AG09319 (cell line): ENCODE data around the gene GDPGP1.

Experiments
- DNase-seq: peaks from one replicate; pipeline ENCODE4 v3.0.0-alpha.2; 2010; ENCODE audit warnings: low read depth; ENCODE audit errors: extremely low read depth
- CTCF ChIP-seq: IDR thresholded peaks from 2 replicates; pipeline ENCODE4 v1.5.1; 2011; ENCODE audit warnings: low read depth, mild to moderate bottlenecking, inconsistent platforms, low read length, moderate library complexity

GDPGP1 gene

GRCh38 chr15:90207252-90207651 lies 26.8 kb upstream of the GDPGP1 start:
- no peak for DNase-seq
- TF ChIP-seq CTCF, result no peak

- DNase-seq, result no peak
- TF ChIP-seq CTCF, result no peak
Observed at GRCh38 chr15:90208356-90208755, 25.7 kb upstream of the GDPGP1 start.

- DNase-seq, result no peak
- no peak for TF ChIP-seq CTCF
Observed at GRCh38 chr15:90209591-90209990, 24.4 kb upstream of the GDPGP1 start.

GRCh38 chr15:90210593-90210992 lies 23.4 kb upstream of the GDPGP1 start:
- no peak for DNase-seq
- no peak for TF ChIP-seq CTCF

GRCh38 chr15:90211009-90211408 lies 23.0 kb upstream of the GDPGP1 start:
- TF ChIP-seq CTCF, result no peak
- no peak for DNase-seq

GRCh38 chr15:90211440-90212143 lies 22.4 kb upstream of the GDPGP1 start:
- no peak for TF ChIP-seq CTCF
- no peak for DNase-seq

GRCh38 chr15:90212221-90213098 lies 21.5 kb upstream of the GDPGP1 start:
- TF ChIP-seq CTCF, result no peak
- DNase-seq, result no peak
